ENCODE results near the gene SCAF4.

Gene SCAF4

GRCh38 chr21:31713973-31714740 is 17.8 kb downstream of the SCAF4 start:
- DNase-seq (ENCODE audit: low read depth in 2 of 2): no peak

DNA sequence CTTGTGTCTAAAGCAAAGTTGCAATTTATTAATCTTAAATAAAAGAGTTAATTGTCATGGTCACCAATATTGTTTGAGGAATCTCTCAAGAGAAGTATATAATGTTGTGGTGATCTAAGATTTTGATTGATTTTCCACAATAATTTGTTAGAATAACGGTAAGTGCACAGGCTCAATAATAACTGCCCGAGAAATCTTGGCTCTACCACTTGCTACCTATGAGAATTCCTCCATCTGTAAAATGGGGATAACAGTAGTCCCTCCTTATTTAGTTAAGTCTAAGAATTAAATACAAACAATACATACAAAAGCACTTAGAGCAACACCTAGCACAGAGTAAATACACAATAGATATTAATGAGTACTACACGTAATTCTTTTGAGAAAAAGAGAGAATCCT is 18.8 kb downstream of the SCAF4 start:
- DNase-seq (ENCODE audit: low read depth in 2 of 2): no peak

GRCh38 chr21:31711745-31712285 is 20.1 kb downstream of the SCAF4 start:
- DNase-seq (ENCODE audit: low read depth in 2 of 2): no peak

DNA sequence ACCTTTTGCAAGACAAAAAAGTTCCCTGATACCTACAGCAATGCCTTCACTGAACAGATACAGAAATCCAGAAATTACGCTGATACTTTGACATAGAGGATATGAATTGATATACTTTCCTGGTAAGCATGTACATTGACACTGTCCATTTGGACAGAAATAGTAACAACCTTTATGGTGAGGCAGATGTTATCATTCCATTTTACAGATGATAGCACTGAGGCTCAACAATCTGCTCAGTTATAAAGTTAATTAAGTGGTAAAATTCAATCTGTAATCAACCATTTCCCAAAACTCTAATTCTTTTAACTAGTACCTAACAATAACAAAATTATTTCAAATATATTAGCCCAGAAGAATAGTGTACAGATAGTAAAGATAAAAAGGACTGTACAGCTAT is 20.6 kb downstream of the SCAF4 start:
- no peak for DNase-seq (ENCODE audit: low read depth in 2 of 2)

DNA sequence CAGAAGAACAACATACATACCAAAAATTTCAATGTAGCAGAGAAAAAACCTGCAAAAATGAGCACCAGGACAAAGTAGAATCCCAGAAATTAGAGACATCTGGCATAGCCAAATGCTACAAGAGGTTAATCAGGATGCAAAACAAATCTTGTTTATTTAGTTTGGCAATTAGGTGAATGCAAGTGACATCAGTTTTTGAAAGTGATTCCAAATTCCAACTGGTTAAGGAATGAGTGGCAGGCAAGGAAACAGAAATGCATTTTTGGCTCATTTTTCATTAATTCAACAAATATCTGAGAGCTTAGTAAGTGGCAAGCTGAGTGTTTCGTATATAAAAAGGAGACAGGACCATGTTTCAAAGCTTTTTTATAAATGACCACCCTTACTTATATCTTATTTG is 21.3 kb downstream of the SCAF4 start:
- no peak for DNase-seq (ENCODE audit: low read depth in 2 of 2)

DNA sequence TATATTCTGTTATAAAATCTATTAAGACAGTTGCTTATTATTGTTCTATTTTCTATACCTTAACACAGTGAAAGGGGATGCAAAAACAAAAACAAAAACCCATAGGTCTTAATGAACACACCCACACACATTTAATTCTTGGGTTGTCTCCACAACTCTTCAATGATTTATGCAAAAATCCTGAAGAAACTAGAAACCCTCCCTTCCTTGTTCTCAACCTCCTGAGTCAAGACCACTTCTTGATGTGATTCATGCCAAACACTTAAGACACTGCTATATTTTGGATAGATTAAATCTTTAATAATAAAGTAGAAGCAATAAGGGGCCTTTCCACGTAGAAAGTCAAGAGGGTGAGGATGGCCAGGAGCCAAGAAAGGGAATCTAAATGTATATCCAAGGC is 23.4 kb downstream of the SCAF4 start:
- no peak for DNase-seq (ENCODE audit: low read depth in 2 of 2)

DNA sequence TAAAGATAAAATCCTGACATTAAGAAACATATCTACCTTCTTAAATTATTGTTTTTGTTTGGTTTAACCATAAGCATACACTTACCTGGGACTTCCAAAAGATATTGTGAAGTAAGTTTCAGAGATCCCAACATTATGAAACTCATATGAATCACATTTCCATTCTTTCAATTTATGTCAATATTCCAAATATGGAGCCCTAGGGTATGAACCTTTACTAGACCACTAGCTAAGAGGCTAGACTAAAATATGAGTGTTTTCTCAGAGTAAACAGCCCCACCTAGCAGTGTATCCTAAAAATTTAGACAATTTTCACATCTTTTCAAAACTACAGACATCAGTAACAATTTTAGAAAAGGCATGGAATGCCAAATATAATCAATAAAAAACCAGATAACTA is 24.4 kb downstream of the SCAF4 start:
- no peak for DNase-seq (ENCODE audit: low read depth in 2 of 2)

- no peak for DNase-seq (ENCODE audit: low read depth in 2 of 2)
Measured at GRCh38 chr21:31706562-31706961, 25.4 kb downstream of the SCAF4 start.

DNA sequence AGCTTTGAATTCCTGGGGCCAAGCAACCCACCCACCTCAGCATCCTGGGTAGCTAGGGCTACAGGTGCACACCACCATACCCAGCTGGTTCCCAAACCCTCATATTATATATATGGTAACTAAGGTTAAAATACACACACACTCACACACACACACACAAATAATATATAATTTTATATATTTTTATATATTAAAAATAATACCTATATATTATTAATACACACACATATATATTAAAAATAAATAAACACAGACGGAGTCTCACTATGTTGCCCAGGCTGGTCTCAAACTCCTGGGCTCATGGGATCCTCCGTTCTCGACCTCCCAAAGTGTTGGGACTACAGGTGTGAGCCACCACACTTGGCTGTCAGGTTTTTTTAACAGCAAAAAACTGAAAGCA is 31.9 kb downstream of the SCAF4 start:
- no peak for DNase-seq (ENCODE audit: low read depth in 2 of 2)

GRCh38 chr21:31698461-31698860 is 33.5 kb downstream of the SCAF4 start:
- DNase-seq (ENCODE audit: low read depth in 2 of 2): no peak

DNA sequence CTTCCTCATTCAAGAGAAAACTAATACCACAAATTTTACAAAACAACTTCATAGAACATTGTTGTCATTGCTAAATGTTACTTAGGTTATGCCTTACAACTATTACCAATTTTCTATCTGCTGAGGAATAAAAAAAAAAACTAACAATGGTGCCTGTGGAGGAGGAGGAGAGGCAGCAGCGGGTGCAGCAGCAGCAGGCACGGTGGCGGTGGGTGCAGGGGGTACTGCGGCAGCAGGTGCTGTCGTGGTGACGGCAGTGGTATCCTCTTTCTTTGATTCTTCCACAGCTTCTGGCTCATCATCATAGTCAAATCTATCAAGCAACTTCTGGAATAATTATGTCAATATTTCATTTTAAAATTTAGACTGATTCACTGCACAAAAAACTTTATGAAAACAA is 35.5 kb downstream of the SCAF4 start:
- DNase-seq (ENCODE audit: low read depth in 2 of 2): no peak

GRCh38 chr21:31693222-31693621 is 38.7 kb downstream of the SCAF4 start:
- no peak for DNase-seq (ENCODE audit: low read depth in 2 of 2)

- no peak for DNase-seq (ENCODE audit: low read depth in 2 of 2)
Measured at GRCh38 chr21:31688603-31689368, 43.1 kb downstream of the SCAF4 start.

DNA sequence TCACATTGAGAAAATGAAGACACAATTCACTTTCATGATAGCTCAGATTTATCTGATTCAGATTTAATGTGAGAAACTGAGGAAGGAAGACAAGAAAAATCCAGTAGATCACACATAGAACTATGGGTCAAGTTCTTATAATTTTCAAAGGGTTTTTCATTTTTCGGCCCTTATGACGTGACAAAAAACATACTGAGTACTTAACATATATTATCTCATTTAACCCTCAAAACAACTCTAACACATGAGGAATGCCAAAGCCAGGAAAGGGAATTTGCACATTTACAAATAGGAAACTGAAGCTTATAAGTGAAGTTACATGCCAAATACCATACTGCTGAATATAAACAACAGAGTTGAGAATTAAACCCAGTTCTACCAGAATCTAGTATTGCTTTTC is 44.8 kb downstream of the SCAF4 start:
- DNase-seq (ENCODE audit: low read depth in 2 of 2): no peak

DNA sequence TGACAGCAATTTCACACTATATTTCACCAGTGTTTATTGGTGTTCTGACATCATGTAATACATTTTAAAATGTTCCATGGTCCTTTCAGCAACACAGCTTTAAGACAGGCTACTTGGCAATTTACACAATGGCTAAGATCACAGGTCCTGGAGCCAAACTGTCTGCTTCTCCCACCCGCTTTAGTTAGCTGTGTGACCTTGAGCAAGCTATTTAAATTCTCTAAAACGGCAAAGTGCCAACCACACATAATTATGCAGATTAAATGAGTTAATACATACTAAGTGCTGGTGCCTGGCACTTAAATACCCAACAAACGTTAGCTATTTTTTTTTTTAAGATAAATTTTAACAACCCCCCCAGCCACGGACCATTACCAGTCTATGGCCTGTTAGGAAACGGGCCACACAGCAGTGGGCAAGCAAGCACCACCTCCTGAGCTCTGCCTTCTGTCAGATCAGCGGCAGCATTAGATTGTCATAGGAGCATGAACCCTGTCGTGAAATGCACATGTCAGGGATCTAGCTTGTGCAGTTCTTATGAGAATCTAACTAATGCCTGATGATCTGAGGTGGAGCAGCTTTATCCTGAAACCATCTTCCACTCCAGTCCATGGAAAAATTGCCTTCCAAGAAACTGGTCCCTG is 45.5 kb downstream of the SCAF4 start:
- DNase-seq (ENCODE audit: low read depth in 2 of 2): no peak

DNA sequence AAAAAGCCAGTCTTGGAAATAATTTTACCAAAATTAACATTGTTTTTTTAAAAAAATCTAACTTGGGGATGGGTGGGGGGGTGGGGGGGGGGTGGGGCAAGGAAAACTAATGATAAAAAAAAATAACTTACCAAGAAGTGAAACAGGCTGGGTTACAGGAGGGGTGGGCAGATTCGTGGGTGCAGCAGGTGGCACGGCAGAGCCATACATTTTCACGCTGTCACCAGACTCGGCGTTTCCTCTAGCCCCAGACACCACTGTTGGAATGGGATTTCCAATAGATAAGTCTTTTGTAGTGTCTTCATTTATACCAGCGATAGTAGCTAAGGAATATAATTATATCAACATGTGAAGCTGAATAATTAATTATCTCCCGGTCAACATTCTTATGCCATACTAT is 47.0 kb downstream of the SCAF4 start:
- DNase-seq (ENCODE audit: low read depth in 2 of 2): no peak

DNA sequence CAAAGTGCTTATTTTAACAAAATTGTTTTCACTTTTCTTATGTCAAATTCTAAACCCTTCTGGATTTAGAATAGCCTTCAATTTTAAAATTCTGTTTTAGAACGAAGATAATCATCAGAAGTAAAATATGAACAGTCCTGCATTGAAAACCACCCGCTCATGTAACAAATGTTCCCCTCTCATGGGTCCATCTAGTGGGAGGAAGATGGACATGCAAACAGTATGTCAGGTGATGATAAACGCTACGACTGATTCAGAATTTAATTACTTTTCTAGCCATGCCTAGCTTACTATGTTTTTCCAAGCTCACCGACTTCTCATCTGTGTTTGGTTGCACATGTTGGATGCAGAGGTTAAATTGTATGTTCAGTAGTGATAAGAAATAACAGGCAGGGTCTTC is 48.9 kb downstream of the SCAF4 start:
- no peak for DNase-seq (ENCODE audit: low read depth in 2 of 2)

DNA sequence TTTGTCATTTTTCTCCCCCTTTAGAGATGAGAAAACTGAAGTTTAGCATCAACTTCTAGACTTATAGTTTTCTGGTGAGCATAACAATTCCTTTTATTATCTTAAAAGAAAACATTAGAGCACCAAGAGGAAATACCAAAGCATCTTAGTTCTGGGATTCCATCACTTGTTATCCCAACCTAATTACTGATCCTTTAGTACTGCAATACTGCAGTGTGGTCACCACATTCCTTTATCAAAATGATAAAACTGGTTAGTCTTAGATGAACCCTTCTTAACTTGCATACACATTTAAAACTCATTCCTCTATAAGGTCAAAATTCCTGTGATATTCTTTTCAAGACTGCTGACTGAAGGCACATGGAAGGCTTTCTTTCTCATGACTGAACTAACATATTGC is 49.3 kb downstream of the SCAF4 start:
- DNase-seq (ENCODE audit: low read depth in 2 of 2): no peak

DNA sequence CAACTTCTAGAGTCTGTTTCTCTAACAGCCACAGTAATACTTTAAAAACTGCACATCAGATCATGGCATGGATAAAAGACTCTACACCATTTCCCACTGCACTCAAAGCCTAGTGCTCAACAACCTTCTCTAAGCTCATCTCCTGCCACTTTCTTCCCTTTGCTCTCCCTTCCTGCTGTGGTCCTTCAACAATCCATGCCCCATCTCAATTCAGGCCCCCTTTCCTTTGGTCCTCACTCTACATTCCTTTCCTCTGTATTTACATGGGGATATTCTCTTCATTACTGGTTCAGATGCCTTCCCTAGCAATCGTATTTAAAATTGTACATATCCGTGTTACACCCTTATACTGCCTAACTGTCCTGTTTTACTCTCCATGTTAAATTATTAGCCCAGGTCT is 53.4 kb downstream of the SCAF4 start:
- DNase-seq (ENCODE audit: low read depth in 2 of 2): no peak

DNA sequence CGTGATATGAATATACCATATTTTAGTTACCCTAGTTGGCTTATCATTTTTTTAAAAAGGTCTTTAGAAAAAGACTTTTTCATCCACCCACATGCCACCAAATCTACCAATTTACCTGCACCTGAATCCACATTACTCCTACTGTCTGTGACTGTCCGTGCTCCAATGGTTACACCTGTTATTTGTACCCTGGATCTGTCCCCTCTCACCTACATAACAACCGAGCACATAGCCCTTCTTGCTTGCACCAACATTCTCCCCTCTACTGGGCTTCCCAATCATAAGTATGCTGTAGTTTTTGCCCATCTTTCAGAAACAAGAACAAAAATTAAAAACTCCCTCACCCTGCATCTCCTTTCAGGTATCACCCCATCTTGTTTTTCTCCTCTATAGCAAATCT is 54.9 kb downstream of the SCAF4 start:
- no peak for DNase-seq (ENCODE audit: low read depth in 2 of 2)

GRCh38 chr21:31675960-31676359 is 56.0 kb downstream of the SCAF4 start:
- DNase-seq (ENCODE audit: low read depth in 2 of 2): no peak

GRCh38 chr21:31675318-31675717 is 56.6 kb downstream of the SCAF4 start:
- no peak for DNase-seq (ENCODE audit: low read depth in 2 of 2)

All from stimulated activated CD4-positive, alpha-beta T cell treated with anti-CD3 and anti-CD28 coated beads, Interleukin-1b, Interleukin-23, amount 100 ng/mL, for 4 hours (primary cell).